ENCODE data around the gene KRTAP5-5. TPM values are rescaled to one million over a fixed set of nuclear protein-coding genes. Genes with fewer than 3 reads are reported as not detected.
"Not testable (repeated sequence)": the region's sequence is repeated elsewhere in the genome, so short reads cannot be mapped to it uniquely, and the experiment has no call there.

KRTAP5-5 gene
- total RNA-seq, 1 donor from 2014 or later = not detected

DNA sequence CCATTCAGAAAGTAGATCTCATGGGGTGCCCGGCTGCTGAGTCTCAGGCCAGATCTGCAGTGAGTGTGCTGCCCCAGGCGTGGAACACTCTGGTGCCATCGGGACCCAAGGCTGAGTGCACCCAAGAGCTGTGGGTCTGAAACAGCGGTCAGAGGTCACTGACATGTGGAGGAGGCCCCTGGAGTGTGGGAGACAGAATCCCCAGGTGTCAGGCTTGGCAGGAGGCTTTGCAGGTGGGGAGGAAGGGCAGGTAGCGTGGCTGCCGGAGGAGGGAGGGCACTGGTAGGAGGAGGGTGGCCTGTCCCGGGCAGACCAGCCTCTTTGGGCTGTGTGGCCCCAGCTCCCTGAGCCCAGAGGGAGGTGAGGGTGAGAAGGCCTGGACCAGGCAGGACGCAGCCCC is 35.7 kb downstream of the KRTAP5-5 start:
- no peak for DNase-seq (ENCODE audit: low read depth)
- TF ChIP-seq, protein P1, sequence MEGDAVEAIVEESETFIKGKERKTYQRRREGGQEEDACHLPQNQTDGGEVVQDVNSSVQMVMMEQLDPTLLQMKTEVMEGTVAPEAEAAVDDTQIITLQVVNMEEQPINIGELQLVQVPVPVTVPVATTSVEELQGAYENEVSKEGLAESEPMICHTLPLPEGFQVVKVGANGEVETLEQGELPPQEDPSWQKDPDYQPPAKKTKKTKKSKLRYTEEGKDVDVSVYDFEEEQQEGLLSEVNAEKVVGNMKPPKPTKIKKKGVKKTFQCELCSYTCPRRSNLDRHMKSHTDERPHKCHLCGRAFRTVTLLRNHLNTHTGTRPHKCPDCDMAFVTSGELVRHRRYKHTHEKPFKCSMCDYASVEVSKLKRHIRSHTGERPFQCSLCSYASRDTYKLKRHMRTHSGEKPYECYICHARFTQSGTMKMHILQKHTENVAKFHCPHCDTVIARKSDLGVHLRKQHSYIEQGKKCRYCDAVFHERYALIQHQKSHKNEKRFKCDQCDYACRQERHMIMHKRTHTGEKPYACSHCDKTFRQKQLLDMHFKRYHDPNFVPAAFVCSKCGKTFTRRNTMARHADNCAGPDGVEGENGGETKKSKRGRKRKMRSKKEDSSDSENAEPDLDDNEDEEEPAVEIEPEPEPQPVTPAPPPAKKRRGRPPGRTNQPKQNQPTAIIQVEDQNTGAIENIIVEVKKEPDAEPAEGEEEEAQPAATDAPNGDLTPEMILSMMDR (conservative IDR thresholded peaks at IDR 0.05; ENCODE audit: low read depth, low read length) = no peak
- no peak overlapping the region for H3K4me3 ChIP-seq (ENCODE audit: low read depth, low read length)

GRCh38 chr11:1667121-1667850 is 37.7 kb downstream of the KRTAP5-5 start:
- H3K4me3 ChIP-seq (ENCODE audit: low read depth, low read length) = no peak overlapping the region
- TF ChIP-seq, protein P1 (conservative IDR thresholded peaks at IDR 0.05; ENCODE audit: low read depth, low read length) = no peak
- no peak for DNase-seq (ENCODE audit: low read depth)

- no peak for DNase-seq (ENCODE audit: low read depth)
Measured at GRCh38 chr11:1667906-1668305, 38.3 kb downstream of the KRTAP5-5 start.

DNA sequence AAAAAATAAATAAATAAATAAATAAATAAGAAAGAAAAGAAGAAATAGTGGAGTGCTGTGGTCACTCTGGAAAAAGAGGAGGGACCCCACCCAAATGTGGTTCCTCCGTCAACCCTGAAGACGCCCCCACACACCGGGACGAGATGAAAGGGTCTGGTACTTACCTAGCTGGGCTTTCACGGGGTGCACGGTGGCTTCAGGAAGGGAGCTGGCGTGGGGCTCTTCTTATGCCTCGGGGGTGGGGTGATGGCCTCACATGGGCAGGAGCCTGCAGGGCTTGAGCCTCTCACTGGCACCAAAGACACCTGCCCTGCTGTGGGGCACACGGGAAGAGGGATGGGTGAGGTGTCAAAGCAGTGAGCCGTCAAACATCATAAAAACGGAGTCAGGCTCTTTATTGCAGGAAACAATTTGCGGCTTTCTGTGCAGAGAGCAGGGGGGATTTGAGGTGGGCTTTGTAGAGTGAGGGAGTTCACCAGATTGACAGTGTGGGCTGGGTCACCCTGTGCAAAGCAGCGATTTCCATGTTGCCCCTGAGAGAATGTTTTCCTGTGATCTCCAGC is 39.4 kb downstream of the KRTAP5-5 start:
- TF ChIP-seq, protein P1 (conservative IDR thresholded peaks at IDR 0.05; ENCODE audit: low read depth, low read length) = no peak

More at GRCh38 chr11:1667906-1668305, 38.3 kb downstream of the KRTAP5-5 start:
- TF ChIP-seq, protein P1 (conservative IDR thresholded peaks at IDR 0.05; ENCODE audit: low read depth, low read length) = no peak
- no peak overlapping the region for H3K4me3 ChIP-seq (ENCODE audit: low read depth, low read length)

GRCh38 chr11:1669546-1670218 is 40.1 kb downstream of the KRTAP5-5 start:
- no peak for DNase-seq (ENCODE audit: low read depth)
- TF ChIP-seq, protein P1 (conservative IDR thresholded peaks at IDR 0.05; ENCODE audit: low read depth, low read length) = no peak
- H3K4me3 ChIP-seq (ENCODE audit: low read depth, low read length) = no peak overlapping the region

More for the DNA sequence above, 39.4 kb downstream of the KRTAP5-5 start:
- H3K4me3 ChIP-seq (ENCODE audit: low read depth, low read length) = no peak overlapping the region
- DNase-seq (ENCODE audit: low read depth) = no peak

GRCh38 chr11:1670457-1670856 is 40.9 kb downstream of the KRTAP5-5 start:
- not testable (repeated sequence) for DNase-seq (ENCODE audit: low read depth); H3K4me3 ChIP-seq (ENCODE audit: low read depth, low read length)

DNA sequence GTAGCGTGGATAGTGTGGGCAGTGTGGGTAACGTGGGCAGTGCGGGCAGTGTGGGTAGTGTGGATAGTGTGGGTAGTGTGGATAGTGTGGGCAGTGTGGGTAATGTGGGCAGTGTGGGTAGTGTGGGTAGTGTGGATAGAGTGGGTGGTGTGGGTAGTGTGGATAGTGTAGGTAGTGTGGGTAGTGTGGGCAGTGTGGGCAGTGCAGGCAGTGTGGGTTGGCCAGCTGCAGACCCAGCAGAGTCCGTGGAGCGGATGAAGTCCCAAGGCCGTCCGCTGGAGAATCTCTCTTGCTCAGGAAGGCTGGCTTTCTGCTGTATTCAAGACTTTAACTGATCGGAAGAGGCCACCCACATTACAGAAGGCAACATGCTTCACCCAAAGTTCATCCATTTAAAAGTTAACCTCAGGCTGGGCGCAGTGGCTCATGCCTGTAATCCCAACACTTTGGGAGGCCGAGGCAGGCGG is 41.4 kb downstream of the KRTAP5-5 start:
- TF ChIP-seq, protein P1 (conservative IDR thresholded peaks at IDR 0.05; ENCODE audit: low read depth, low read length) = no peak
- DNase-seq (ENCODE audit: low read depth) = no peak
- H3K4me3 ChIP-seq (ENCODE audit: low read depth, low read length) = no peak overlapping the region
